HG02840 (cell line): Measurements from ENCODE around the gene OR5T1.

Experiments used
- ATAC-seq: cut with Tn5 transposase; IDR thresholded peaks from one replicate; pipeline ENCODE4 v1.9.1; 2021; ENCODE audit warnings: mild to moderate bottlenecking, moderate library complexity, moderate number of reproducible peaks; ENCODE audit not compliant: unreplicated experiment, low FRiP score

Gene OR5T1

GRCh38 chr11:56273854-56274253, at the start of gene OR5T1:
OR5T1 (plus strand) TSS chr11:56274154; CDS start chr11:56275639, 1,485 bp downstream.
- ATAC-seq, result no peak

GRCh38 chr11:56234155-56234554, 39.8 kb upstream of the OR5T1 start, which contains the start of gene OR5T2:
OR5T2 (minus strand) TSS chr11:56234255; CDS start chr11:56233062, 1,193 bp downstream.
- ATAC-seq, result no peak

GRCh38 chr11:56251954-56252353, 22.0 kb upstream of the OR5T1 start, which contains the start of gene OR5T3:
OR5T3 (plus strand) TSS chr11:56252254; CDS start chr11:56252254, 0 bp downstream.
- no peak for ATAC-seq

GRCh38 chr11:56271092-56271491, 2.9 kb upstream of the OR5T1 start:
- ATAC-seq, result no peak

- no peak for ATAC-seq
These were observed 18.2 kb downstream of the OR5T1 start, which contains the start of gene OR8H1 for GRCh38 chr11:56292154-56292553. OR8H1 (minus strand) TSS chr11:56292254; CDS start chr11:56291062, 1,192 bp downstream.

- no peak for ATAC-seq
These were observed 22.9 kb downstream of the OR5T1 start for GRCh38 chr11:56296898-56297297.

GRCh38 chr11:56307836-56308235, 33.9 kb downstream of the OR5T1 start:
- ATAC-seq, result no peak

GRCh38 chr11:56314844-56315243, 40.9 kb downstream of the OR5T1 start, which contains the start of gene OR8K3:
OR8K3 (plus strand) TSS chr11:56315144; CDS start chr11:56318307, 3,163 bp downstream.
- no peak for ATAC-seq
